Neural cell (in vitro differentiated cells): ENCODE data around the gene SLC34A1. TPM values are rescaled to one million over a fixed set of nuclear protein-coding genes. Genes with fewer than 3 reads are reported as not detected.

Experiments used
- H2AFZ ChIP-seq: fragments of 200-600, 300-800 bp; sonication (generic), shearing (Covaris generic); 2 replicates; pipeline ENCODE4 v1.6.0; 2014; ENCODE audit warnings: low read depth, mild to moderate bottlenecking, antibody characterized with exemption, low read length, moderate library complexity
- H3F3A ChIP-seq: fragments of 200-600 bp; shearing (Covaris generic); 2 replicates; pipeline ENCODE4 v1.6.1; 2016; ENCODE audit warnings: mild to moderate bottlenecking, moderate library complexity, mixed read lengths, antibody characterized with exemption, low read length; ENCODE audit not compliant: insufficient read depth, poor library complexity, severe bottlenecking
- H3K27ac ChIP-seq: fragments of 200-600, 300-800 bp; sonication (generic), shearing (Covaris generic); 2 replicates; pipeline ENCODE4 v1.5.1; 2014; ENCODE audit warnings: mild to moderate bottlenecking, low read length, moderate library complexity
- H3K27me3 ChIP-seq: fragments of 300-800, 200-600 bp; sonication (generic), shearing (Covaris generic); 2 replicates; pipeline ENCODE4 v1.6.0; 2014; ENCODE audit warnings: mild to moderate bottlenecking, low read depth, low read length, moderate library complexity; ENCODE audit not compliant: insufficient read depth
- H3K36me3 ChIP-seq: fragments of 300-800, 200-600 bp; sonication (generic), shearing (Covaris generic); 2 replicates; pipeline ENCODE4 v1.5.1; 2014; ENCODE audit warnings: mild to moderate bottlenecking, antibody characterized with exemption, low read length, moderate library complexity; ENCODE audit not compliant: insufficient read depth
- H3K4me2 ChIP-seq: fragments of 300-800, 200-600 bp; sonication (generic), shearing (Covaris generic); 2 replicates; pipeline ENCODE4 v1.6.0; 2014; ENCODE audit warnings: mild to moderate bottlenecking, low read length
- H3K4me3 ChIP-seq: fragments of 300-800, 200-600 bp; sonication (generic), shearing (Covaris generic); 2 replicates; pipeline ENCODE4 v1.5.1; 2014; ENCODE audit warnings: mild to moderate bottlenecking, low read length, moderate library complexity
- H3K79me2 ChIP-seq: fragments of 200-600 bp; shearing (Covaris generic); replicated peaks from 2 replicates; pipeline ENCODE4 v1.6.0; 2014; ENCODE audit warnings: mild to moderate bottlenecking, low read length, moderate library complexity; ENCODE audit not compliant: insufficient read depth
- H3K9ac ChIP-seq: fragments of 300-800, 200-600 bp; sonication (generic), shearing (Covaris generic); 2 replicates; pipeline ENCODE4 v1.6.1; 2016; ENCODE audit warnings: mild to moderate bottlenecking, low read length, mixed read lengths
- H3K9me2 ChIP-seq: fragments of 200-600 bp; shearing (Covaris generic); 2 replicates; pipeline ENCODE4 v1.6.1; 2016; ENCODE audit warnings: mild to moderate bottlenecking, low read length, mixed read lengths; ENCODE audit not compliant: insufficient read depth
- H3K9me3 ChIP-seq: fragments of 200-600, 300-800 bp; sonication (generic), shearing (Covaris generic); 2 replicates; pipeline ENCODE4 v1.6.1; 2016; ENCODE audit warnings: mild to moderate bottlenecking, mixed run types, low read length, moderate library complexity, mixed read lengths
- H4K20me1 ChIP-seq: fragments of 200-600 bp; shearing (Covaris generic); 2 replicates; pipeline ENCODE4 v1.6.1; 2016; ENCODE audit warnings: mild to moderate bottlenecking, mixed run types; ENCODE audit not compliant: insufficient read depth
- CTCF ChIP-seq: fragments of 450-650 bp; IDR thresholded peaks from 2 replicates; pipeline ENCODE4 v1.5.1; 2014; ENCODE audit warnings: antibody characterized with exemption, mild to moderate bottlenecking, moderate library complexity; ENCODE audit not compliant: poor library complexity, severe bottlenecking
- EP300 ChIP-seq: fragments of 450-650 bp; conservative IDR thresholded peaks from 2 replicates; pipeline ENCODE4 v1.6.1; 2014; ENCODE audit warnings: antibody characterized with exemption, mild to moderate bottlenecking, moderate library complexity; ENCODE audit not compliant: poor library complexity, severe bottlenecking
- EZH2 ChIP-seq: fragments of 200-600, 300-800 bp; shearing (Covaris generic), sonication (generic); IDR thresholded peaks from 2 replicates; pipeline ENCODE4 v1.6.1; 2014; ENCODE audit warnings: antibody characterized with exemption, low read length, borderline replicate concordance, mild to moderate bottlenecking; ENCODE audit not compliant: insufficient read depth, poor library complexity, severe bottlenecking
- MXI1 ChIP-seq: fragments of 450-650 bp; conservative IDR thresholded peaks from 2 replicates; pipeline ENCODE4 v1.6.1; 2014; ENCODE audit warnings: antibody characterized with exemption, mild to moderate bottlenecking; ENCODE audit not compliant: poor library complexity, severe bottlenecking
- POLR2AphosphoS5 ChIP-seq: IDR thresholded peaks from 2 replicates; pipeline ENCODE4 v1.6.1; 2012
- RAD21 ChIP-seq: fragments of 450-650 bp; conservative IDR thresholded peaks from 2 replicates; pipeline ENCODE4 v1.6.1; 2014; ENCODE audit warnings: antibody characterized with exemption, mild to moderate bottlenecking, moderate library complexity
- REST ChIP-seq: IDR thresholded peaks from 2 replicates; pipeline ENCODE4 v1.6.1; 2012; ENCODE audit warnings: borderline replicate concordance
- SMC3 ChIP-seq: fragments of 450-650 bp; conservative IDR thresholded peaks from 2 replicates; pipeline ENCODE4 v1.6.1; 2014; ENCODE audit warnings: antibody characterized with exemption, mild to moderate bottlenecking, moderate library complexity; ENCODE audit not compliant: poor library complexity
- TAF1 ChIP-seq: IDR thresholded peaks from 2 replicates; pipeline ENCODE4 v1.6.1; 2012; ENCODE audit warnings: low read depth
- polyA plus RNA-seq: library from polyadenylated mRNA; depleted of rRNA; stranded (reverse); fragments of >200 nt; gene quantifications from 2 replicates; pipeline ENCODE4 v1.2.3, GENCODE V29; 2014

SLC34A1 gene
- polyA plus RNA-seq, 1 donor from 2014 or later, result not detected

GRCh38 chr5:177347699-177348098 is 36.5 kb upstream of the SLC34A1 start:
- H4K20me1 ChIP-seq, result no peaks in the 10 kb centered on the region
- H3K79me2 ChIP-seq, result peaks cover 51% of the 10 kb centered on the region

GRCh38 chr5:177349362-177349647 is 34.9 kb upstream of the SLC34A1 start:
- no peaks in the 10 kb centered on the region for H3K9me2 ChIP-seq
- H3K36me3 ChIP-seq, result no peaks in the 10 kb centered on the region
- no peaks in the 10 kb centered on the region for H3K27me3 ChIP-seq
- H3K4me2 ChIP-seq, result no peak overlapping the region
- no peaks in the 10 kb centered on the region for H3F3A ChIP-seq
- no peaks in the 10 kb centered on the region for H4K20me1 ChIP-seq
- peaks cover 43% of the 10 kb centered on the region for H3K79me2 ChIP-seq
- H3K9me3 ChIP-seq, result no peaks in the 10 kb centered on the region
- no peak overlapping the region for H3K9ac ChIP-seq
- no peak overlapping the region for H3K27ac ChIP-seq
- no peak overlapping the region for H2AFZ ChIP-seq
- peak overlapping the region; percentile 84 for H3K4me3 ChIP-seq
- TF ChIP-seq TAF1, result no peak
- no peak for TF ChIP-seq POLR2AphosphoS5
- TF ChIP-seq EP300, result no peak
- TF ChIP-seq EZH2, result no peak
- TF ChIP-seq CTCF, result no peak
- TF ChIP-seq MXI1, result no peak
- TF ChIP-seq RAD21, result no peak
- TF ChIP-seq SMC3, result no peak

More at GRCh38 chr5:177347699-177348098, 36.5 kb upstream of the SLC34A1 start:
- TF ChIP-seq RAD21 (no peak), POLR2AphosphoS5 (no peak), EZH2 (no peak), CTCF (no peak), REST (no peak), MXI1 (no peak), EP300 (no peak), TAF1 (no peak), SMC3 (no peak)
- Histone ChIP-seq H3F3A (no peaks in the 10 kb centered on the region), H2AFZ (no peak overlapping the region), H3K27me3 (no peaks in the 10 kb centered on the region), H3K27ac (no peak overlapping the region), H3K9me2 (no peaks in the 10 kb centered on the region), H3K9me3 (no peaks in the 10 kb centered on the region), H3K4me3 (no peak overlapping the region), H3K4me2 (no peak overlapping the region), H3K36me3 (no peaks in the 10 kb centered on the region), H3K9ac (no peak overlapping the region)
